GM18507 (cell line): Measurements from ENCODE around the gene RNF4.
A peak's percentile ranks its signal among the peaks of the same experiment; 100 is the strongest.
"Not testable (repeated sequence)": the region's sequence is repeated elsewhere in the genome, so short reads cannot be mapped to it uniquely, and the experiment has no call there.

Source experiments
- DNase-seq: peaks from one replicate; pipeline ENCODE4 v3.0.0; 2011; ENCODE audit warnings: low read depth; ENCODE audit not compliant: insufficient read length; ENCODE audit errors: extremely low spot score
- FAIRE-seq: peaks from 2 replicates; lab custom pipeline; 2011; peaks lifted over from hg19 to GRCh38; lab: Jason Lieb, UNC

The RNF4 gene

GRCh38 chr4:2451821-2452785 lies 16.8 kb upstream of the RNF4 start:
- DNase-seq (no peak), FAIRE-seq (no peak)

GRCh38 chr4:2457481-2458295 lies 11.2 kb upstream of the RNF4 start:
- no peak for DNase-seq

GRCh38 chr4:2458546-2459491 lies 10.1 kb upstream of the RNF4 start:
- no peak for DNase-seq
- no peak for FAIRE-seq

More at GRCh38 chr4:2457481-2458295, 11.2 kb upstream of the RNF4 start:
- FAIRE-seq: no peak

GRCh38 chr4:2459589-2460349 lies 9.1 kb upstream of the RNF4 start:
- DNase-seq: no peak
- FAIRE-seq: no peak

- no peak for FAIRE-seq
Measured at GRCh38 chr4:2461246-2461960, 7.5 kb upstream of the RNF4 start.

GRCh38 chr4:2462218-2462991 lies 6.5 kb upstream of the RNF4 start:
- peak; percentile 63 for DNase-seq

More at GRCh38 chr4:2461246-2461960, 7.5 kb upstream of the RNF4 start:
- DNase-seq: no peak

GRCh38 chr4:2462992-2463762 lies 5.7 kb upstream of the RNF4 start:
- DNase-seq: no peak
- no peak for FAIRE-seq

More at GRCh38 chr4:2462218-2462991, 6.5 kb upstream of the RNF4 start:
- peak; percentile 82 for FAIRE-seq

GRCh38 chr4:2465032-2465431 lies 3.9 kb upstream of the RNF4 start:
- FAIRE-seq: no peak
- no peak for DNase-seq

- not testable (repeated sequence) for FAIRE-seq, DNase-seq
Measured at GRCh38 chr4:2465544-2465943, 3.4 kb upstream of the RNF4 start.

- peak; percentile 67 for DNase-seq
- peak; percentile 70 for FAIRE-seq
Measured at GRCh38 chr4:2469192-2469984, 482 bp downstream of the RNF4 start.

GRCh38 chr4:2470791-2471190 lies 1.9 kb downstream of the RNF4 start:
- FAIRE-seq: no peak

GRCh38 chr4:2472187-2472586 lies 3.3 kb downstream of the RNF4 start:
- no peak for FAIRE-seq
- DNase-seq: no peak

More at GRCh38 chr4:2470791-2471190, 1.9 kb downstream of the RNF4 start:
- no peak for DNase-seq

GRCh38 chr4:2478229-2478628 lies 9.3 kb downstream of the RNF4 start:
- no peak for DNase-seq
- no peak for FAIRE-seq

- no peak for DNase-seq
- FAIRE-seq: no peak
Measured at GRCh38 chr4:2480649-2481048, 11.7 kb downstream of the RNF4 start.

- FAIRE-seq (no peak), DNase-seq (no peak)
Measured at GRCh38 chr4:2482192-2482591, 13.3 kb downstream of the RNF4 start.

- peak; percentile 88 for FAIRE-seq
Measured at GRCh38 chr4:2482693-2483092, 13.8 kb downstream of the RNF4 start.

More at GRCh38 chr4:2482693-2483092, 13.8 kb downstream of the RNF4 start:
- DNase-seq: no peak
